ENCODE results near the gene SYT2. TPM values are rescaled to one million over a fixed set of nuclear protein-coding genes. Genes with fewer than 3 reads are reported as not detected.

Gene SYT2
- total and polyA plus RNA-seq, 2 donors from 2014 or later, result 0.15 to 0.19 TPM

GRCh38 chr1:202681736-202682420 lies 28.4 kb downstream of the SYT2 start:
- intact Hi-C loops (cut with DNase I), result no loop called here
- H3K27me3 ChIP-seq (ENCODE audit: control insufficient read depth, insufficient read depth, low read length), result no peaks in the 10 kb centered on the region
- peaks cover 0 to 7% (median 0%) of the 10 kb centered on the region in 3 donors for H3K9me3 ChIP-seq (ENCODE audit: control insufficient read depth in 2 of 3, insufficient read depth in 1 of 3, low read length in 3 of 3)
- H3K4me1 ChIP-seq (ENCODE audit: control insufficient read depth in 2 of 3, insufficient read depth in 2 of 3, low read depth in 1 of 3, low read length in 3 of 3), result no peaks in the 10 kb centered on the region
- H3K9ac ChIP-seq (ENCODE audit: low read length in 3 of 3), result no peak overlapping the region
- no peaks in the 10 kb centered on the region for H3K36me3 ChIP-seq (ENCODE audit: control insufficient read depth in 2 of 3, insufficient read depth in 3 of 3, low read length in 3 of 3)
- no peak overlapping the region for H3K27ac ChIP-seq (ENCODE audit: low read depth in 2 of 2, low read length in 2 of 2)
- TF ChIP-seq, protein P1, sequence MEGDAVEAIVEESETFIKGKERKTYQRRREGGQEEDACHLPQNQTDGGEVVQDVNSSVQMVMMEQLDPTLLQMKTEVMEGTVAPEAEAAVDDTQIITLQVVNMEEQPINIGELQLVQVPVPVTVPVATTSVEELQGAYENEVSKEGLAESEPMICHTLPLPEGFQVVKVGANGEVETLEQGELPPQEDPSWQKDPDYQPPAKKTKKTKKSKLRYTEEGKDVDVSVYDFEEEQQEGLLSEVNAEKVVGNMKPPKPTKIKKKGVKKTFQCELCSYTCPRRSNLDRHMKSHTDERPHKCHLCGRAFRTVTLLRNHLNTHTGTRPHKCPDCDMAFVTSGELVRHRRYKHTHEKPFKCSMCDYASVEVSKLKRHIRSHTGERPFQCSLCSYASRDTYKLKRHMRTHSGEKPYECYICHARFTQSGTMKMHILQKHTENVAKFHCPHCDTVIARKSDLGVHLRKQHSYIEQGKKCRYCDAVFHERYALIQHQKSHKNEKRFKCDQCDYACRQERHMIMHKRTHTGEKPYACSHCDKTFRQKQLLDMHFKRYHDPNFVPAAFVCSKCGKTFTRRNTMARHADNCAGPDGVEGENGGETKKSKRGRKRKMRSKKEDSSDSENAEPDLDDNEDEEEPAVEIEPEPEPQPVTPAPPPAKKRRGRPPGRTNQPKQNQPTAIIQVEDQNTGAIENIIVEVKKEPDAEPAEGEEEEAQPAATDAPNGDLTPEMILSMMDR (IDR thresholded peaks at IDR 0.05; ENCODE audit: borderline replicate concordance, extremely low read depth, insufficient read depth), result no peak
- H3K4me3 ChIP-seq (ENCODE audit: low read length in 3 of 3), result no peak overlapping the region
- FAIRE-seq (no peak), DNase-seq (no peak)

- TF ChIP-seq, protein P1 (IDR thresholded peaks at IDR 0.05; ENCODE audit: borderline replicate concordance, extremely low read depth, insufficient read depth), result no peak
- DNase-seq (peak in 3 of 5 donors; percentile 36 to 74 (median 60)), FAIRE-seq (no peak)
- Histone ChIP-seq H3K27ac (ENCODE audit: low read depth in 2 of 2, low read length in 2 of 2) (no peak overlapping the region), H3K36me3 (ENCODE audit: control insufficient read depth in 2 of 3, insufficient read depth in 3 of 3, low read length in 3 of 3) (no peaks in the 10 kb centered on the region), H3K9ac (ENCODE audit: low read length in 3 of 3) (no peak overlapping the region), H3K9me3 (ENCODE audit: control insufficient read depth in 2 of 3, insufficient read depth in 1 of 3, low read length in 3 of 3) (peaks cover 0 to 7% (median 0%) of the 10 kb centered on the region in 3 donors), H3K4me1 (ENCODE audit: control insufficient read depth in 2 of 3, insufficient read depth in 2 of 3, low read depth in 1 of 3, low read length in 3 of 3) (no peaks in the 10 kb centered on the region), H3K27me3 (ENCODE audit: control insufficient read depth, insufficient read depth, low read length) (no peaks in the 10 kb centered on the region), H3K4me3 (ENCODE audit: low read length in 3 of 3) (no peak overlapping the region)
- intact Hi-C loops (cut with DNase I), result no loop called here
Measured at GRCh38 chr1:202680586-202681352, 29.5 kb downstream of the SYT2 start.

DNA sequence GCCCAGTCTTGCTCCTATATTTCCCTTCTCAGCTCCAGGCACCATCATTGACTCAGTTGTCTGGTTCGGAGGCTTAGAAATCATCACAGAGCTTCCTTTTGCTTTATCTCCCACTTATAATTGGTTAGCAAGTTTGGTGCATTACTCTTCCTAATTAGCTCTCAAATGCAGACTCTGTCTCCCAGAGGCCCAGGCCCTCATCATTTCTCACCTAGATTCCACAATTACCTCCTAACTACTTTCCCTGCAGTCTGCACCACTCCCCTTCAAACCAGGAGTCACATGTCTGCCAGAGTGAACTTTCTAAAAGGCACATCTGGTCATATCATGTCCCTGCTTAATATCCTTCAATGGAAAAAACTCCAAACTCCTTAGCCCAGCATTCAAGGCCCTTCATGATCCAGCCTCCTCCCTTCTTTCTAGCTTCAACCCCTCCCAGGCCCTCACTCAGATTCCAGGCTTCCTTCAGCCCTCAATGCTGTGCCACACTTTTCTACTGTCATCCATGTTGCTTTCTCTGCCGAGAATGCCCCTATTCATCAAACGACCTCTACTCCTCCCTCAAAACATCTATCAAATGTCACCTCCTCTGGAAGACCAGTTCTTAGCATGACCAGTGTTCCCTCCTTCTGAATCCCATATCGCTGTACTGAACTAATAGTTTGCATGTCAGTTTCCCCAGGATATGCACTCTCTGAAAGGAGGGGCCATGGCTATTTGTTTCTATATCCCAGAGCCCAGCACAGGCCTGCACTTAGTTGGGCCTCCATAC lies 30.7 kb downstream of the SYT2 start:
- FAIRE-seq (no peak), DNase-seq (no peak)
- H3K27ac ChIP-seq (ENCODE audit: low read depth in 2 of 2, low read length in 2 of 2), result no peak overlapping the region
- no peaks in the 10 kb centered on the region for H3K27me3 ChIP-seq (ENCODE audit: control insufficient read depth, insufficient read depth, low read length)
- peaks cover 0 to 7% (median 0%) of the 10 kb centered on the region in 3 donors for H3K9me3 ChIP-seq (ENCODE audit: control insufficient read depth in 2 of 3, insufficient read depth in 1 of 3, low read length in 3 of 3)
- TF ChIP-seq, protein P1 (IDR thresholded peaks at IDR 0.05; ENCODE audit: borderline replicate concordance, extremely low read depth, insufficient read depth), result no peak
- no peak overlapping the region for H3K4me3 ChIP-seq (ENCODE audit: low read length in 3 of 3)
- H3K4me1 ChIP-seq (ENCODE audit: control insufficient read depth in 2 of 3, insufficient read depth in 2 of 3, low read depth in 1 of 3, low read length in 3 of 3), result no peaks in the 10 kb centered on the region
- H3K36me3 ChIP-seq (ENCODE audit: control insufficient read depth in 2 of 3, insufficient read depth in 3 of 3, low read length in 3 of 3), result no peaks in the 10 kb centered on the region
- intact Hi-C loops (cut with DNase I), result no loop called here
- H3K9ac ChIP-seq (ENCODE audit: low read length in 3 of 3), result no peak overlapping the region
